Measurements from ENCODE around the gene PHEX. TPM values are rescaled to one million over a fixed set of nuclear protein-coding genes. Genes with fewer than 3 reads are reported as not detected.

PHEX gene
- polyA plus RNA-seq, 3 donors = 0.03 TPM; not detected in 2

GRCh38 chrX:22081475-22082092, 49.5 kb downstream of the PHEX start:
- intact Hi-C loops (cut with micrococcal nuclease) = no loop called here
- H3K4me1 ChIP-seq (ENCODE audit: control insufficient read depth in 1 of 2, insufficient read depth in 2 of 2, low read length in 2 of 2) = no peaks in the 10 kb centered on the region

GRCh38 chrX:22086003-22086402, 53.9 kb downstream of the PHEX start:
- Histone ChIP-seq H2AFZ (ENCODE audit: insufficient read depth, low read depth, low read length, poor library complexity, severe bottlenecking) (no peak overlapping the region), H3K4me1 (ENCODE audit: control insufficient read depth in 1 of 2, insufficient read depth in 2 of 2, low read length in 2 of 2) (no peaks in the 10 kb centered on the region), H3K4me2 (replicated peaks; ENCODE audit: extremely low read depth, low read length, poor library complexity, severe bottlenecking) (no peak overlapping the region), H3K27me3 (ENCODE audit: control insufficient read depth in 2 of 2, insufficient read depth in 2 of 2, low read length in 2 of 2) (no peaks in the 10 kb centered on the region), H4K20me1 (ENCODE audit: insufficient read depth, low read length) (no peaks in the 10 kb centered on the region), H3K36me3 (replicated peaks in 1 of 2; ENCODE audit: control insufficient read depth in 1 of 2, insufficient read depth in 2 of 2, low read length in 2 of 2) (no peaks in the 10 kb centered on the region), H3K27ac (ENCODE audit: low read depth in 1 of 2, low read length in 2 of 2) (no peak overlapping the region), H3K4me3 (replicated peaks in 1 of 3; ENCODE audit: low read depth in 2 of 3, low read length in 3 of 3) (no peak overlapping the region), H3K9me3 (replicated peaks in 1 of 2; ENCODE audit: control insufficient read depth in 1 of 2, insufficient read depth in 1 of 2, low read length in 2 of 2) (no peaks in the 10 kb centered on the region), H3K79me2 (ENCODE audit: insufficient read depth, low read length) (no peaks in the 10 kb centered on the region), H3K9ac (ENCODE audit: insufficient read depth, low read length, poor library complexity, severe bottlenecking) (no peak overlapping the region)
- DNase-seq = no peak
- no peak overlapping the region for H3K4me3 Mint-ChIP-seq
- intact Hi-C loops (cut with micrococcal nuclease) = no loop called here
- H3K27me3 Mint-ChIP-seq (ENCODE audit: low read depth in 3 of 3) = peaks cover 1 to 16% (median 4%) of the 10 kb centered on the region in 3 donors
- no peak overlapping the region for H3K27ac Mint-ChIP-seq
- H3K4me1 Mint-ChIP-seq = no peaks in the 10 kb centered on the region
- no peaks in the 10 kb centered on the region for H3K9me3 Mint-ChIP-seq
- H3K36me3 Mint-ChIP-seq = no peaks in the 10 kb centered on the region
- TF ChIP-seq CTCF (IDR thresholded peaks at IDR 0.05) = no peak
- no CpG with 5 or more reads among the region's 4 CpGs for WGBS (ENCODE audit: insufficient coverage)

More at GRCh38 chrX:22081475-22082092, 49.5 kb downstream of the PHEX start:
- no peak overlapping the region for H3K27ac ChIP-seq (ENCODE audit: low read depth in 1 of 2, low read length in 2 of 2)
- H3K4me3 ChIP-seq (replicated peaks in 1 of 3; ENCODE audit: low read depth in 2 of 3, low read length in 3 of 3) = no peak overlapping the region
- WGBS (ENCODE audit: insufficient coverage) = no CpG with 5 or more reads among the region's 7 CpGs
- no peak overlapping the region for H3K4me2 ChIP-seq (replicated peaks; ENCODE audit: extremely low read depth, low read length, poor library complexity, severe bottlenecking)
- Mint-ChIP-seq H3K27ac (peak overlapping the region in 1 of 7 donors; percentile 22), H3K4me1 (no peaks in the 10 kb centered on the region), H3K27me3 (ENCODE audit: low read depth in 3 of 3) (peaks cover 3 to 14% (median 4%) of the 10 kb centered on the region in 3 donors), H3K9me3 (peaks cover 0 to 2% (median 0%) of the 10 kb centered on the region in 7 donors), H3K4me3 (no peak overlapping the region), H3K36me3 (no peaks in the 10 kb centered on the region)
- no peaks in the 10 kb centered on the region for H4K20me1 ChIP-seq (ENCODE audit: insufficient read depth, low read length)
- no peaks in the 10 kb centered on the region for H3K36me3 ChIP-seq (replicated peaks in 1 of 2; ENCODE audit: control insufficient read depth in 1 of 2, insufficient read depth in 2 of 2, low read length in 2 of 2)
- no peak overlapping the region for H3K9ac ChIP-seq (ENCODE audit: insufficient read depth, low read length, poor library complexity, severe bottlenecking)
- no peak overlapping the region for H2AFZ ChIP-seq (ENCODE audit: insufficient read depth, low read depth, low read length, poor library complexity, severe bottlenecking)
- TF ChIP-seq CTCF (IDR thresholded peaks at IDR 0.05) = peak; percentile 75
- H3K27me3 ChIP-seq (ENCODE audit: control insufficient read depth in 2 of 2, insufficient read depth in 2 of 2, low read length in 2 of 2) = peaks cover 0 to 2% of the 10 kb centered on the region in 2 donors
- no peaks in the 10 kb centered on the region for H3K9me3 ChIP-seq (replicated peaks in 1 of 2; ENCODE audit: control insufficient read depth in 1 of 2, insufficient read depth in 1 of 2, low read length in 2 of 2)
- peak; percentile 29 to 44 (median 34) for DNase-seq
- no peaks in the 10 kb centered on the region for H3K79me2 ChIP-seq (ENCODE audit: insufficient read depth, low read length)
